Upper lobe of right lung (tissue), 1 donor: ENCODE data around the gene BSX. TPM values are rescaled to one million over a fixed set of nuclear protein-coding genes. Genes with fewer than 3 reads are reported as not detected.

Source experiments
- ATAC-seq: fragments of 200-7000 bp; cut with Tn5 transposase; one replicate; pipeline ENCODE4 v1.9.1; 2020; ENCODE audit warnings: mild to moderate bottlenecking, moderate library complexity
- DNase-seq: peaks from one replicate; pipeline ENCODE4 v3.0.0-alpha.2; 2020
- H3K27ac ChIP-seq: fragments of 200-600 bp; one replicate; pipeline ENCODE4 v1.8.0; 2022
- H3K27me3 ChIP-seq: fragments of 200-600 bp; one replicate; pipeline ENCODE4 v1.8.0; 2022; ENCODE audit warnings: mild to moderate bottlenecking
- H3K36me3 ChIP-seq: fragments of 200-600 bp; one replicate; pipeline ENCODE4 v1.8.0; 2022
- H3K4me1 ChIP-seq: fragments of 200-600 bp; one replicate; pipeline ENCODE4 v1.8.0; 2022
- H3K4me3 ChIP-seq: fragments of 200-600 bp; one replicate; pipeline ENCODE4 v1.8.0; 2022; ENCODE audit warnings: mild to moderate bottlenecking
- H3K9me3 ChIP-seq: fragments of 200-600 bp; one replicate; pipeline ENCODE4 v1.8.0; 2022
- intact Hi-C: fragments of 100-400 bp; cut with DNase I; formaldehyde crosslinking; loops from one replicate; pipeline ENCODE4 v1.11.0; 2022
- long read RNA-seq: library from polyadenylated mRNA; unstranded; transcript quantifications from one replicate; pipeline ENCODE4 v2.0.0, GENCODE V29; 2021
- total RNA-seq: library from RNA; stranded (reverse); fragmentation: NEBNext Ultra II Directional; extraction: Animal tissue kit (Norgen Biotek cat#: 25700); gene quantifications from one replicate; pipeline ENCODE4 v1.2.1, GENCODE V29; 2021
- TF ChIP-seq, protein P1 (sequence below): fragments of 200-600 bp; IDR thresholded peaks from one replicate; pipeline ENCODE4 v1.8.0; 2022; ENCODE audit warnings: antibody characterized with exemption
- donor health status: DM: no; HTN: yes; CAD: no; lungs with severe emphysema.

Gene BSX
- not detected for total RNA-seq
- long read RNA-seq = 0 reads

DNA sequence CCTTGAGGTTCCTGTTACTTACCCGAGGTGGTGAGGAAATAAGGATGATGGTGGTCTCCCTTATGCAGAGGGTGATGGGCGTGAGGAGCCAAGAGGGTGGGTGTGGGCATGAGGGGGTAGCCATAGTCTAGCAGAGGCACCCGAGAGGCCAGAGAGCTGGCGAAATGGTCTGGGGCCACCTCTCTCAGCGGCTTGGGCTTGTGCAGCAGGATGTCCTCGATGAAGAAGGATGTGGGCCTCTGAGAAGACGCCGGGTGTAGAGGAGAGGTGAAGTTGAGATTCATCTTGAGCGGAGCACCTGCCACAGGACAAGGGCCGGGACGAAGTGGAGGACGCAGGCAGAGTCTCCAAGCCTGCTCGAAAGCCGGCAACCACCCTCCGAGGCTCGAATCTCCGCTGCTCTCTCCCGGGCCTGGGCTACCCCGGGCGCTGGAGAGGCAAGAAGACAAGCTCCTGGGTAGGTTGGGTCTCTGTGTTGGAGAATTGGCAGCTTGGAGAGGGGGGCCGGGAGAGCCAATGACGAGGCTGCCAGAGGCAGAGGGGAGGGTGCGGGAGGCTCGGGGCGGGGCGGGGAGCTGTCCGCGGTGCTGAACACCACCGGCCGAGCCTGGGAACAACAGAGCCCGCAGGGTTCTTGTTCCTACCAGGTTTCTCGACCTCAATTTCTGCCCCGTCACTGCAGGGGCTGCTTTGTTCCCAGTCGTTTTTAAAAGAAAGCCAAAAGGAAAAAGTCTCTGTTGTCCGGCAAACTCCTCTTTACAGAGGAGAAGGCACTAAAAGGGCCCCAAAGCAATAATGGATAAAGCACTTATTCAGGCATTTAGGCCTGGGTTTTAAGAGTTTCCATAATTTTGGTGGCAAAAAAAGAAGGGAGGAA, at the start of gene BSX:
TSS of gene BSX (minus strand) at position 447 of the 877 bp plus-strand sequence. CDS start at position 284, 163 bp downstream.
- H3K36me3 ChIP-seq = no peaks in the 10 kb centered on the region
- peaks cover 100% of the 10 kb centered on the region for H3K27me3 ChIP-seq
- peaks cover 18% of the 10 kb centered on the region for H3K4me1 ChIP-seq
- DNase-seq (peak; percentile 78), ATAC-seq (peak; percentile 85)
- intact Hi-C loops = no loop called here
- no peak within 1 kb of the TSS for H3K4me3 ChIP-seq
- no peaks in the 10 kb centered on the region for H3K9me3 ChIP-seq
- TF ChIP-seq, protein P1, sequence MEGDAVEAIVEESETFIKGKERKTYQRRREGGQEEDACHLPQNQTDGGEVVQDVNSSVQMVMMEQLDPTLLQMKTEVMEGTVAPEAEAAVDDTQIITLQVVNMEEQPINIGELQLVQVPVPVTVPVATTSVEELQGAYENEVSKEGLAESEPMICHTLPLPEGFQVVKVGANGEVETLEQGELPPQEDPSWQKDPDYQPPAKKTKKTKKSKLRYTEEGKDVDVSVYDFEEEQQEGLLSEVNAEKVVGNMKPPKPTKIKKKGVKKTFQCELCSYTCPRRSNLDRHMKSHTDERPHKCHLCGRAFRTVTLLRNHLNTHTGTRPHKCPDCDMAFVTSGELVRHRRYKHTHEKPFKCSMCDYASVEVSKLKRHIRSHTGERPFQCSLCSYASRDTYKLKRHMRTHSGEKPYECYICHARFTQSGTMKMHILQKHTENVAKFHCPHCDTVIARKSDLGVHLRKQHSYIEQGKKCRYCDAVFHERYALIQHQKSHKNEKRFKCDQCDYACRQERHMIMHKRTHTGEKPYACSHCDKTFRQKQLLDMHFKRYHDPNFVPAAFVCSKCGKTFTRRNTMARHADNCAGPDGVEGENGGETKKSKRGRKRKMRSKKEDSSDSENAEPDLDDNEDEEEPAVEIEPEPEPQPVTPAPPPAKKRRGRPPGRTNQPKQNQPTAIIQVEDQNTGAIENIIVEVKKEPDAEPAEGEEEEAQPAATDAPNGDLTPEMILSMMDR = no peak
- H3K27ac ChIP-seq = no peak within 1 kb of the TSS

DNA sequence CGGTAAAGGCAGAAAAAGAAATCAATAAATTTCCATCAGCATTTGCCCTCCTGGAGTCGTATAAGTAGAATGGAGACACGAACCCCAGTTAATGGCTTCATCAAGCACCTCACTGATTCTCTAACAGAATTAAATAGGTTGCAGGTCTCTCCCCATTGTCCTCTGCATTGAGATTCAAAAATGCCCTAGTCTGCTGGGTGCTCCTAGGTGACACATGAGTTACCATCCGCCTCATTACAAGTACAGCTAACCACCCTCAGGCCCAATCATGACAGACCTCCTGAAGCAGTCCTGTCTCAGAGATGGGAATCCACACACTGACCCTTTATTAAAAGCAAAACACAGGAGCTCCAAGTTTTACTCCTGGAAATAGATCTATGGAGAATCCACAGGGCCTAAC, 48.9 kb upstream of the BSX start:
- Histone ChIP-seq H3K27ac (no peak overlapping the region), H3K4me1 (no peaks in the 10 kb centered on the region), H3K9me3 (no peaks in the 10 kb centered on the region), H3K36me3 (no peaks in the 10 kb centered on the region), H3K27me3 (no peaks in the 10 kb centered on the region), H3K4me3 (no peak overlapping the region)
- ATAC-seq (no peak), DNase-seq (no peak)
- TF ChIP-seq, protein P1 = no peak
- intact Hi-C loops = no loop called here

DNA sequence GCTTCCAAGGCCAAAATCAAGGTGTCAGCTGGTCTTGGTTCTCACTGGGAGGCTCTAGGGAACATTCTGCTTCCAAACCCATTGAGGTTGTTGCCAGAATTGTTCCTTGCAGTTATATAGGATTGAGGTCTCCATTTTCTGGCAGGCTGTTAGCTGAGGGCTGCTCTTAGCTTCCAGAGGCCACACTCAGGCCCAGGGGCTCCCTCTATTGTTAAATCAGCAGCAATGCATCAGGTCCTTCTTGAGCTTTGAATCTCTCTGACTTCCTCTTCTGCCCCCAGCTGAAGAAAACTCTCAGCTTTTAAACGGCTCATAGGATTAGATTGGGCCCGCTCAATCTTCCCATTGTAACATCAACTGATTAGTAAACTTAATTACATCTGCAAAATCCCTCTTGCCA, 39.3 kb upstream of the BSX start:
- intact Hi-C loops = loop anchor here (10.0 kb wide), 1 partner anchor 156 kb away; no protein-coding TSS in a partner anchor
- ATAC-seq (peak; percentile 92), DNase-seq (peak; percentile 65)

DNA sequence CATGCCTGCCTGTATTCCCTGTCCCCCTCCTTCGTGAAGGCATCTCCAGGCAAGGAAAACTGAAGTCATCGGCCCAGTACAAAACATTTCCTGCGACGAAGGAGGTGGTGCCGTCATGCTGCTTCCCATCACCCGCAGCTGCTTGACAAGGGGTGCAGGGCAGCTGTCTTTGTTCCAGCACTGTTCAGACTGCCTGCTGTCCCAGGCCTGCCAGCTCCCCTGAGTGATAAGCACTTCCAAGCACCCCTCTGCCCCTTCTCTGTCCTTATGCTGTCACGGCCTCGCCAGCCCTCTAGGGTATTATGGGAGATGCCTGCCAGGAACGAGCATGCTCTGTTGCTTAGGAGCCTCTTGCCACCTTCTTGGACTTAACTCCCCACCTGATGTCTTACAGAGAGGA, 37.1 kb upstream of the BSX start:
- intact Hi-C loops = no loop called here
- no peak for ATAC-seq

More for the DNA sequence above, 39.3 kb upstream of the BSX start:
- no peak overlapping the region for H3K27ac ChIP-seq
- no peaks in the 10 kb centered on the region for H3K36me3 ChIP-seq
- peaks cover 9% of the 10 kb centered on the region for H3K4me1 ChIP-seq
- TF ChIP-seq, protein P1 = peak; percentile 64
- H3K27me3 ChIP-seq = peaks cover 3% of the 10 kb centered on the region
- no peak overlapping the region for H3K4me3 ChIP-seq
- no peaks in the 10 kb centered on the region for H3K9me3 ChIP-seq

DNA sequence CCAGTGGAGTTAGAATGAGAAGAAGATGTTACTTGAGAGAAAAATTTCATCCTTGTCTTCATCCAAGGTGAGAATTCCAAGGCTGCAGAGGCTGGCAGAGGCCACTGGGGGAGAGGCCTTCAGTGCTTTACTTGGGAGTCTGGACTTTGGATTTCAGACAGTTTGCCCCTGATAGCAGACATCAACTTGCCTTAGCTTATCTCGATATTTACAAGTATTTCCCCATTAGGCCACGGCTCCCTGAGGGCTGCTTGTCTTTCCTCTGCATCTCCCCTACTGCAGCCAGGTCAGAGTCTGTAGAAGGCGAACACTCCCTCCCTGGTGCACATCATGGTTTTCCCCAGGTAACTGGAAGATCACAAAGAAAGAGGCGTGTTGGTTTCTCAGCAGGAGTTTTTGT, 29.9 kb upstream of the BSX start:
- H3K27ac ChIP-seq = no peak overlapping the region
- intact Hi-C loops = no loop called here
- no peaks in the 10 kb centered on the region for H3K9me3 ChIP-seq
- ATAC-seq (no peak), DNase-seq (no peak)
- H3K36me3 ChIP-seq = no peaks in the 10 kb centered on the region
- H3K27me3 ChIP-seq = no peaks in the 10 kb centered on the region
- no peak overlapping the region for H3K4me3 ChIP-seq
- H3K4me1 ChIP-seq = no peaks in the 10 kb centered on the region
- TF ChIP-seq, protein P1 = no peak

More for the DNA sequence above, 37.1 kb upstream of the BSX start:
- Histone ChIP-seq H3K27ac (no peak overlapping the region), H3K4me3 (no peak overlapping the region), H3K36me3 (no peaks in the 10 kb centered on the region), H3K9me3 (no peaks in the 10 kb centered on the region), H3K27me3 (peaks cover 3% of the 10 kb centered on the region), H3K4me1 (peaks cover 9% of the 10 kb centered on the region)
- TF ChIP-seq, protein P1 = no peak
- no peak for DNase-seq
